B cell (primary cell): ENCODE data around the gene SAMD4B.

Source experiments
- EZH2 ChIP-seq: IDR thresholded peaks from 2 replicates; pipeline ENCODE4 v1.6.1; 2012; ENCODE audit warnings: borderline replicate concordance, low read depth, mild to moderate bottlenecking, moderate library complexity, low read length; ENCODE audit not compliant: insufficient read depth, poor library complexity, severe bottlenecking
- TF ChIP-seq, protein P1 (sequence below): fragments of 200-600 bp; IDR thresholded peaks from one replicate; pipeline ENCODE4 v1.8.0; 2022; ENCODE audit warnings: antibody characterized with exemption, mild to moderate bottlenecking

DNA sequence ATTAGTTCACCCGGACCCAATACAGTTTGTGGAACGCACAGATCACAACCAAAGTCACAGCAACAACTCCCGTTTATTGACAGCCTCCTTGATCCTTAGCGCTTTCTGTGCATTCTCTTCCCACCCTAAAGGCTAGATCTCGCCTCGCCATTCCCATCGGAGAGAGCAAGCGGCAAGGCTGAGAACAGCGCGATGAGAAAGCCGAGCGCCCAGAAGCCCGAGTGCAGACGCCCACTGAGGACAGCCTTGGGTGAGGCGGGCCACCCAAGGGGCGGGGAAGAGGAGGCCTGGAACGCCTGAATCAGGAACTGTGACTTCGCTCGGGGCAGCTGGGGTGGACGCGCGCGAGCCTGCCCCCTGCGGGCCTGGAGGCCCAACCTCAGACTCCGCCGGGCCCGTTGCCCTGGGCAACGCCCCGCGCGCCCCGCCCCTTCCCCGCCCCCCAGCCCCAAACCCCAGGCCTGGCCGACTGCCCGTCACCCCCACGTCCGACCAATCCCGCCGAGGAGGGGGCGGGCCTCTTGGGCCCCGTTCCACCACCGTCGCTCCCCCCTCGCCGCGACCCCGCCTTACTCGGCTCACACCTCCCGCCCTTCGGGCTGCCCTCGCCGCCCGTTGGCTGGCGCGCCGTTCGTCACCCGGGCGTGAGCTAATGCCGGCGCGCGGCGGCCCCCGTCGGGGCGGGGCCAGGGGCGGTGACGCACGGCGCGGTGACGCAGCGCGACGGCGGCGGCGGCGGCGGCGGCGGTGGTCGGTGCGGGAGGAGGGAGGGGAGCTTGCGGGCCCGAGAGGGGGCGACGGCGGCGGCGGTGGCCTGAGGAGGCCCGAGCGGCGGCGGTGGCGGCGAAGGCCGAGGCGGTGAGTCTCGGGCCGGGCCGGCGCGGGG, at the start of gene SAMD4B:
- TF ChIP-seq, protein P1, sequence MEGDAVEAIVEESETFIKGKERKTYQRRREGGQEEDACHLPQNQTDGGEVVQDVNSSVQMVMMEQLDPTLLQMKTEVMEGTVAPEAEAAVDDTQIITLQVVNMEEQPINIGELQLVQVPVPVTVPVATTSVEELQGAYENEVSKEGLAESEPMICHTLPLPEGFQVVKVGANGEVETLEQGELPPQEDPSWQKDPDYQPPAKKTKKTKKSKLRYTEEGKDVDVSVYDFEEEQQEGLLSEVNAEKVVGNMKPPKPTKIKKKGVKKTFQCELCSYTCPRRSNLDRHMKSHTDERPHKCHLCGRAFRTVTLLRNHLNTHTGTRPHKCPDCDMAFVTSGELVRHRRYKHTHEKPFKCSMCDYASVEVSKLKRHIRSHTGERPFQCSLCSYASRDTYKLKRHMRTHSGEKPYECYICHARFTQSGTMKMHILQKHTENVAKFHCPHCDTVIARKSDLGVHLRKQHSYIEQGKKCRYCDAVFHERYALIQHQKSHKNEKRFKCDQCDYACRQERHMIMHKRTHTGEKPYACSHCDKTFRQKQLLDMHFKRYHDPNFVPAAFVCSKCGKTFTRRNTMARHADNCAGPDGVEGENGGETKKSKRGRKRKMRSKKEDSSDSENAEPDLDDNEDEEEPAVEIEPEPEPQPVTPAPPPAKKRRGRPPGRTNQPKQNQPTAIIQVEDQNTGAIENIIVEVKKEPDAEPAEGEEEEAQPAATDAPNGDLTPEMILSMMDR, result peak; percentile 81
- no peak for TF ChIP-seq EZH2
